BJ (cell line): Measurements from ENCODE around the gene FXYD1. TPM values are rescaled to one million over a fixed set of nuclear protein-coding genes. Genes with fewer than 3 reads are reported as not detected.

Experiments
- CTCF ChIA-PET: fragments of 350-600 bp; formaldehyde crosslinking; extraction: SDS; loops from one replicate; lab custom pipeline; 2021; ENCODE audit warnings: antibody characterized with exemption, inconsistent platforms; lab: Yijun Ruan, JAX
- POLR2A ChIA-PET: fragments of 300-600 bp; sonication (Branson Sonifier 250); formaldehyde crosslinking; extraction: SDS; loops from one replicate; lab custom pipeline; 2021; ENCODE audit warnings: antibody characterized with exemption; lab: Charles Lee
- DNase-seq: peaks from one replicate; pipeline ENCODE4 v3.0.0-alpha.2; 2011; ENCODE audit warnings: low read depth
- H3K27me3 ChIP-seq: 2 replicates; pipeline ENCODE4 v1.6.0; 2011; ENCODE audit warnings: low read length; ENCODE audit not compliant: control insufficient read depth, insufficient read depth
- H3K36me3 ChIP-seq: 2 replicates; pipeline ENCODE4 v1.5.1; 2011; ENCODE audit warnings: low read length; ENCODE audit not compliant: control insufficient read depth, insufficient read depth
- H3K4me3 ChIP-seq: 2 replicates; pipeline ENCODE4 v1.5.1; 2011; ENCODE audit warnings: low read depth, mild to moderate bottlenecking, control low read depth, low read length
- CTCF ChIP-seq: IDR thresholded peaks from 2 replicates; pipeline ENCODE4 v1.5.1; 2011; ENCODE audit warnings: low read depth, mild to moderate bottlenecking, control low read depth, inconsistent platforms, low read length, moderate library complexity; ENCODE audit not compliant: insufficient read depth
- polyA plus RNA-seq: library from polyadenylated mRNA; depleted of rRNA; stranded (reverse); fragments of >200 nt; gene quantifications from 2 replicates; pipeline ENCODE4 v1.2.3, GENCODE V29; 2011; rRNA removed
- small RNA-seq: library from RNA; depleted of rRNA; stranded (forward); fragments of <200 nt; gene quantifications from one replicate; pipeline ENCODE3, GENCODE V24; 2012; ENCODE audit warnings: low replicate concordance, low read depth; ENCODE audit not compliant: insufficient read length

FXYD1 gene
- polyA plus RNA-seq, 1 experiment, result 4.0 TPM

- ChIA-PET CTCF (no interaction called here), POLR2A (no interaction called here)
- H3K4me3 ChIP-seq, result no peak overlapping the region
Measured at GRCh38 chr19:35179830-35180229, 41.2 kb downstream of the FXYD1 start.

GRCh38 chr19:35181387-35181786, 42.8 kb downstream of the FXYD1 start:
- H3K4me3 ChIP-seq, result no peak overlapping the region
- no peaks in the 10 kb centered on the region for H3K36me3 ChIP-seq
- DNase-seq, result no peak
- no peak for TF ChIP-seq CTCF
- ChIA-PET POLR2A (no interaction called here), CTCF (no interaction called here)
- peaks cover 4% of the 10 kb centered on the region; the same call in 1 of the 2 replicates for H3K27me3 ChIP-seq

More at GRCh38 chr19:35179830-35180229, 41.2 kb downstream of the FXYD1 start:
- TF ChIP-seq CTCF, result no peak
- no peaks in the 10 kb centered on the region for H3K36me3 ChIP-seq
- DNase-seq, result no peak
- H3K27me3 ChIP-seq, result peaks cover 4% of the 10 kb centered on the region; the same call in 1 of the 2 replicates

GRCh38 chr19:35184267-35184666, 45.6 kb downstream of the FXYD1 start:
- POLR2A ChIA-PET, result no interaction called here
- DNase-seq, result no peak
- peaks cover 4% of the 10 kb centered on the region; the same call in 1 of the 2 replicates for H3K27me3 ChIP-seq
- no peak overlapping the region for H3K4me3 ChIP-seq
- CTCF ChIA-PET, result interaction anchor here (0.6 kb wide), 1 partner anchor 30 kb away, joined by 3 read pairs; no protein-coding TSS in a partner anchor
- TF ChIP-seq CTCF, result no peak
- H3K36me3 ChIP-seq, result no peaks in the 10 kb centered on the region

GRCh38 chr19:35184884-35185283, 46.3 kb downstream of the FXYD1 start:
- DNase-seq, result no peak
- Histone ChIP-seq H3K4me3 (no peak overlapping the region), H3K27me3 (0 out of 2 replicates have a peak, but pooled peaks cover 4% of the 10 kb centered on the region), H3K36me3 (no peaks in the 10 kb centered on the region)
- ChIA-PET POLR2A (no interaction called here), CTCF (interaction anchor here (0.6 kb wide), 1 partner anchor 29 kb away, joined by 3 read pairs; no protein-coding TSS in a partner anchor)
- no peak for TF ChIP-seq CTCF

Small RNAs within 50 kb of the gene (small RNA-seq; reads per million reads assigned to genes)
- not detected for gene AC020907.2

Other genes with a start within 250 kb of the FXYD1 start
- 1.1 and 1.6 TPM in 2 replicates for gene ZNF30, start 211.9 kb upstream of the FXYD1 start, polyA plus RNA-seq
- gene ZNF792, start 174.6 kb upstream of the FXYD1 start, polyA plus RNA-seq, result 1.7 and 1.8 TPM in 2 replicates
- gene GRAMD1A, start 138.5 kb upstream of the FXYD1 start, polyA plus RNA-seq, result 51.0 and 74.9 TPM in 2 replicates
- gene SCN1B, start 108.4 kb upstream of the FXYD1 start, polyA plus RNA-seq, result 6.2 and 9.5 TPM in 2 replicates
- gene HPN, start 97.1 kb upstream of the FXYD1 start, polyA plus RNA-seq, result not detected in 2 replicates
- gene FXYD3, start 23.0 kb upstream of the FXYD1 start, polyA plus RNA-seq, result not detected in 2 replicates
- 0.17 and 0.25 TPM in 2 replicates for gene LGI4, start 3.8 kb upstream of the FXYD1 start, polyA plus RNA-seq
- 0.10 TPM in 1 of 2 replicates, not detected in the other for gene FXYD7, start 4.4 kb downstream of the FXYD1 start, polyA plus RNA-seq
- 248 and 332 TPM in 2 replicates for gene FXYD5, start 15.9 kb downstream of the FXYD1 start, polyA plus RNA-seq
- gene FAM187B, start 89.9 kb downstream of the FXYD1 start, polyA plus RNA-seq, result not detected in 2 replicates
- gene LSR, start 110.2 kb downstream of the FXYD1 start, polyA plus RNA-seq, result 0.42 and 0.53 TPM in 2 replicates
- 80.3 and 80.9 TPM in 2 replicates for gene USF2, start 130.1 kb downstream of the FXYD1 start, polyA plus RNA-seq
- not detected in 2 replicates for gene HAMP, start 143.7 kb downstream of the FXYD1 start, polyA plus RNA-seq
- gene MAG, start 153.3 kb downstream of the FXYD1 start, polyA plus RNA-seq, result not detected in 2 replicates
- not detected in 2 replicates for gene CD22, start 190.4 kb downstream of the FXYD1 start, polyA plus RNA-seq
- not detected in 2 replicates for gene FFAR1, start 209.1 kb downstream of the FXYD1 start, polyA plus RNA-seq
- not detected in 2 replicates for gene FFAR3, start 219.6 kb downstream of the FXYD1 start, polyA plus RNA-seq
- not detected in 2 replicates for gene GPR42, start 232.2 kb downstream of the FXYD1 start, polyA plus RNA-seq